Kidney (tissue), 14 donors: ENCODE results near the gene FLT1. TPM values are rescaled to one million over a fixed set of nuclear protein-coding genes. Genes with fewer than 3 reads are reported as not detected.

Experiments used
- DNase-seq, 5 donors: peaks; one replicate each; pipeline ENCODE4 v3.0.0-alpha.2; 2013 to 2020
- FAIRE-seq: peaks from 2 replicates; lab custom pipeline; 2012; peaks lifted over from hg19 to GRCh38; lab: Jason Lieb, UNC
- H3K27ac ChIP-seq, 2 donors: one replicate each; pipeline ENCODE4 v1.7.0; 2013; ENCODE audit warnings: low read depth in 2 of 2, low read length in 2 of 2, inconsistent platforms in 1 of 2
- H3K27me3 ChIP-seq: one replicate; pipeline ENCODE4 v1.7.1; 2013; ENCODE audit warnings: low read length, inconsistent platforms; ENCODE audit not compliant: control insufficient read depth, insufficient read depth
- H3K36me3 ChIP-seq, 3 donors: one replicate each; pipeline versions ENCODE4 v1.7.0 to v1.7.1; 2013; ENCODE audit warnings: low read length in 3 of 3, control low read depth in 1 of 3, inconsistent platforms in 1 of 3; ENCODE audit not compliant: insufficient read depth in 3 of 3, control insufficient read depth in 2 of 3
- H3K4me1 ChIP-seq, 3 donors: one replicate each; pipeline versions ENCODE4 v1.7.0 to v1.7.1; 2013; ENCODE audit warnings: low read length in 3 of 3, inconsistent platforms in 1 of 3, low read depth in 1 of 3; ENCODE audit not compliant: control insufficient read depth in 2 of 3, insufficient read depth in 2 of 3
- H3K4me3 ChIP-seq, 3 donors: one replicate each; pipeline versions ENCODE4 v1.7.0 to v1.8.1; 2013; ENCODE audit warnings: low read length in 3 of 3, control low read depth in 1 of 3, inconsistent platforms in 1 of 3
- H3K9ac ChIP-seq, 3 donors: one replicate each; pipeline versions ENCODE4 v1.7.0 to v1.7.1; 2013; ENCODE audit warnings: low read length in 3 of 3, control low read depth in 1 of 3, inconsistent platforms in 1 of 3
- H3K9me3 ChIP-seq, 3 donors: one replicate each; pipeline versions ENCODE4 v1.7.0 to v1.7.1; 2013; ENCODE audit warnings: low read length in 3 of 3, control low read depth in 1 of 3, inconsistent platforms in 1 of 3; ENCODE audit not compliant: control insufficient read depth in 2 of 3, insufficient read depth in 1 of 3
- intact Hi-C: fragments of 100-400 bp; cut with DNase I; formaldehyde crosslinking; loops from one replicate; pipeline ENCODE4 v1.11.1; 2022
- polyA plus RNA-seq: library from polyadenylated mRNA; stranded (reverse); fragments of 350-450 nt; fragmentation: Illumina TruSeq; extraction: RNeasy Lipid Tissue Mini Kit (QIAGEN cat#74804); gene quantifications from one replicate; pipeline ENCODE4 v1.2.3, GENCODE V29; 2014; ENCODE audit warnings: low read depth, low replicate concordance; ENCODE audit not compliant: insufficient read depth
- total RNA-seq: library from RNA; stranded (reverse); fragmentation: NEBNext Ultra II Directional; extraction: Animal tissue kit (Norgen Biotek cat#: 25700); gene quantifications from one replicate; pipeline ENCODE4 v1.2.1, GENCODE V29; 2021
- TF ChIP-seq, protein P1 (sequence below): IDR thresholded peaks from 3 replicates; pipeline ENCODE4 v1.5.1; 2012; ENCODE audit warnings: mild to moderate bottlenecking, moderate library complexity, borderline replicate concordance; ENCODE audit not compliant: insufficient read depth; ENCODE audit errors: extremely low read depth
- donor health status: control.
- donor health status: control.
- donor health status: control.
- donor health status: control.
- donor health status: control.
- donor health status: DM: yes; HTN: yes; CAD: no.
- donor health status: Normal renal cell carcinoma (clear cell type).

FLT1 gene
- total and polyA plus RNA-seq, 2 donors from 2014 or later = 17.2 to 45.7 TPM

DNA sequence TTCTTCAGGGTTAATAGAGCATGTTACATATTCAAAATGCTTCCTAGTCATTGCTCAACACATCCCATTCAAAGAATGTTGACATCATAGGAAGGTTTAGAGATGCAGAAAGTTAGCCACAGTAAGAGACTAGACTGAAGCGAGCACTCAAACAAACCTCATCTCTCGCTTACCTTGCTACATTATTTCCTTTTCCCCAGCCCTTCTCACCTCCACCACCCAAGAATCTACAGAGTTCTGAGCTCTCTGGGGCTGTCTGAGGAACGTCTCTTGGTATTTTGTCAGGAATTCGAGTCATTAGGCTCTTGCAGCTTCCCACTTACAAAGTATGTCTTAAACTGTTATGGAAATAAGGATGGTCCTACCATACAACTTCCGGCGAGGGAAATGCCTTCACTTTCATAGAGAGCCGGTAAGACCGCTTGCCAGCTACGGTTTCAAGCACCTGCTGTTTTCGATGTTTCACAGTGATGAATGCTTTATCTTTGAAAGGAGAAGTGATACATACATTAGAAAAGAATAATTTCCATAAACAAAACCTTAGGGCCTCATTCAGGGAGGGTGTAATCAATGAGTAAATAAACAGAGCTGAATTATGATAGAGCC is 65.1 kb downstream of the FLT1 start:
- H3K27me3 ChIP-seq = no peaks in the 10 kb centered on the region
- TF ChIP-seq, protein P1, sequence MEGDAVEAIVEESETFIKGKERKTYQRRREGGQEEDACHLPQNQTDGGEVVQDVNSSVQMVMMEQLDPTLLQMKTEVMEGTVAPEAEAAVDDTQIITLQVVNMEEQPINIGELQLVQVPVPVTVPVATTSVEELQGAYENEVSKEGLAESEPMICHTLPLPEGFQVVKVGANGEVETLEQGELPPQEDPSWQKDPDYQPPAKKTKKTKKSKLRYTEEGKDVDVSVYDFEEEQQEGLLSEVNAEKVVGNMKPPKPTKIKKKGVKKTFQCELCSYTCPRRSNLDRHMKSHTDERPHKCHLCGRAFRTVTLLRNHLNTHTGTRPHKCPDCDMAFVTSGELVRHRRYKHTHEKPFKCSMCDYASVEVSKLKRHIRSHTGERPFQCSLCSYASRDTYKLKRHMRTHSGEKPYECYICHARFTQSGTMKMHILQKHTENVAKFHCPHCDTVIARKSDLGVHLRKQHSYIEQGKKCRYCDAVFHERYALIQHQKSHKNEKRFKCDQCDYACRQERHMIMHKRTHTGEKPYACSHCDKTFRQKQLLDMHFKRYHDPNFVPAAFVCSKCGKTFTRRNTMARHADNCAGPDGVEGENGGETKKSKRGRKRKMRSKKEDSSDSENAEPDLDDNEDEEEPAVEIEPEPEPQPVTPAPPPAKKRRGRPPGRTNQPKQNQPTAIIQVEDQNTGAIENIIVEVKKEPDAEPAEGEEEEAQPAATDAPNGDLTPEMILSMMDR = no peak
- no peak overlapping the region for H3K4me3 ChIP-seq
- H3K9ac ChIP-seq = no peak overlapping the region
- DNase-seq (no peak), FAIRE-seq (no peak)
- H3K4me1 ChIP-seq = no peaks in the 10 kb centered on the region
- intact Hi-C loops = no loop called here
- no peaks in the 10 kb centered on the region for H3K36me3 ChIP-seq
- H3K9me3 ChIP-seq = no peaks in the 10 kb centered on the region
- no peak overlapping the region for H3K27ac ChIP-seq

DNA sequence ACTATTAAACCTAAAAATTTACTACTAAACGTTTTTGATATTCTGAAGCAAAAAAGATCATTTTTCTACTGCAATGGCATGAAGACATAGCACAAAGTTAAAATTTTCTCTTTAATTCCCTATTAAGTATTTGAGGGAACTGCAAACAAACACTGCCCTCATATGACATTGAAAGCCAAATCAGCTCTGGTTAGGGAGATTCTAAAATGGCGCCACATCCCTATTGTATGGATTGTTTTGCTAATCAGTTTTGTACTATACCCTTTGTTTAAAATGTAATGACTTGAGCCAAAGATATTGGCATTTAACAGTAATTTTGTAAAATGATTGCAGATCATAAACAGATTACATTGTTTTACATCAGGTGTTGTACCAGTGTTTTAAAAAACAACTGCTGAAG is 65.8 kb downstream of the FLT1 start:
- no peak overlapping the region for H3K4me3 ChIP-seq
- no peaks in the 10 kb centered on the region for H3K4me1 ChIP-seq
- intact Hi-C loops = no loop called here
- no peak overlapping the region for H3K9ac ChIP-seq
- H3K9me3 ChIP-seq = no peaks in the 10 kb centered on the region
- no peak overlapping the region for H3K27ac ChIP-seq
- TF ChIP-seq, protein P1 = no peak
- no peak for FAIRE-seq
- DNase-seq = no peak
- no peaks in the 10 kb centered on the region for H3K27me3 ChIP-seq
- H3K36me3 ChIP-seq = no peaks in the 10 kb centered on the region

DNA sequence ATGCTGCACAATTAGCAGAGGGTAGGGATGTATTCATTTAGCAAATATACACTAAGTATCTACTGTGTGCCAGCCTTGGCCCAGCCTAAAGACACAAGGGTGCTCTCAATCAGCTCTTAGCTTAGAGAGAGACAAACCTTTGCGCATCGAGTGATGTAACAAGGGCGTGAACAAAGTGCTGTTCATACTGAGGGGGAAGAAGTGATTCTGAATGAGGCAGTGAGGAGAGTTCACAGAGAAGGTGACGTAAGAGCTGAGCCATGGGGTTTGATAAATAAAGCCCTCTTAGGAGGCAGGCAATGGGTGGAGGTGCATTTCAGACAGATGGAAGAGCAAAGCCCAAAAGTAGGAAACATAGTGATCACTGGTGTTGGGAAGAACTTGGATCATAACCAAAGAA is 68.5 kb downstream of the FLT1 start:
- no peaks in the 10 kb centered on the region for H3K9me3 ChIP-seq
- H3K36me3 ChIP-seq = no peaks in the 10 kb centered on the region
- H3K9ac ChIP-seq = no peak overlapping the region
- FAIRE-seq (no peak), DNase-seq (no peak)
- no peaks in the 10 kb centered on the region for H3K4me1 ChIP-seq
- intact Hi-C loops = no loop called here
- H3K4me3 ChIP-seq = no peak overlapping the region
- TF ChIP-seq, protein P1 = no peak
- H3K27ac ChIP-seq = no peak overlapping the region
- no peaks in the 10 kb centered on the region for H3K27me3 ChIP-seq

DNA sequence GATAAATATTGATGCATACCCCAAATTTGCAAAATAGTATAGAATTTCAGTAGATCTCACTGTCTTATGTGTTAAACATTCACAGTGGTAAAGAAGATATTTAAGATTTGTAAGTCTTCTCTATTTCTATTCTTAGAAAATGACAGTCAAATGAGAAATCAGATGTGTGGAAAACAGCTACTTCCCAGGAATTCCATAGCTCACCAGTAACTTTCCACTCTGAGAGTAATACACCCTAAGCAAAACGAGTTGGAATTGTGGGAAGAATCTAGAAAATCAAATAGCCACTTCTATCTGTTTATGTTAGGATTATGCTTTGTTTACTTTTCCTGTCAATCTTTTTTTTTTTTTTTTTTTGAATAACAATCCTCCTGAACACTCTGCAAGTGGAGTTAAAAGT is 69.1 kb downstream of the FLT1 start:
- FAIRE-seq (no peak), DNase-seq (no peak)
- H3K27ac ChIP-seq = no peak overlapping the region
- TF ChIP-seq, protein P1 = no peak
- intact Hi-C loops = no loop called here
- no peaks in the 10 kb centered on the region for H3K9me3 ChIP-seq
- H3K4me3 ChIP-seq = no peak overlapping the region
- no peak overlapping the region for H3K9ac ChIP-seq
- H3K27me3 ChIP-seq = no peaks in the 10 kb centered on the region
- no peaks in the 10 kb centered on the region for H3K4me1 ChIP-seq
- no peaks in the 10 kb centered on the region for H3K36me3 ChIP-seq
